Measurements from ENCODE around the gene FAM3D. TPM values are rescaled to one million over a fixed set of nuclear protein-coding genes. Genes with fewer than 3 reads are reported as not detected.

The FAM3D gene
- total RNA-seq, 1 experiment from 2014 or later: not detected

- CTCF ChIA-PET: no interaction called here
- Histone ChIP-seq H3K9me3 (ENCODE audit: low read depth, low read length, poor library complexity, severe bottlenecking) (no peaks in the 10 kb centered on the region), H3K27ac (ENCODE audit: low read depth, low read length, poor library complexity, severe bottlenecking) (no peak overlapping the region), H3K4me1 (ENCODE audit: insufficient read depth, low read length, poor library complexity, severe bottlenecking) (no peaks in the 10 kb centered on the region), H3K4me3 (ENCODE audit: low read depth, low read length, poor library complexity, severe bottlenecking) (no peak overlapping the region), H3K27me3 (replicated peaks; ENCODE audit: insufficient read depth, low read depth, low read length, poor library complexity) (no peaks in the 10 kb centered on the region), H3K36me3 (ENCODE audit: insufficient read depth, low read length, poor library complexity, severe bottlenecking) (no peaks in the 10 kb centered on the region)
- DNase-seq (ENCODE audit: low spot score): no peak
- POLR2A ChIA-PET (ENCODE audit: low non-redundant PET): no interaction called here
- BruUV-seq (replicated peaks): no TSS peak
- TF ChIP-seq CTCF (conservative IDR thresholded peaks at IDR 0.05; ENCODE audit: low read depth, low read length) (no peak), EZH2 (IDR thresholded peaks at IDR 0.05; ENCODE audit: borderline replicate concordance, low read depth, low read length, poor library complexity, severe bottlenecking) (no peak)
- intact Hi-C loops (cut with micrococcal nuclease; ENCODE audit: unreplicated experiment): no loop called here
Measured at GRCh38 chr3:58604031-58604430, 62.5 kb downstream of the FAM3D start.

DNA sequence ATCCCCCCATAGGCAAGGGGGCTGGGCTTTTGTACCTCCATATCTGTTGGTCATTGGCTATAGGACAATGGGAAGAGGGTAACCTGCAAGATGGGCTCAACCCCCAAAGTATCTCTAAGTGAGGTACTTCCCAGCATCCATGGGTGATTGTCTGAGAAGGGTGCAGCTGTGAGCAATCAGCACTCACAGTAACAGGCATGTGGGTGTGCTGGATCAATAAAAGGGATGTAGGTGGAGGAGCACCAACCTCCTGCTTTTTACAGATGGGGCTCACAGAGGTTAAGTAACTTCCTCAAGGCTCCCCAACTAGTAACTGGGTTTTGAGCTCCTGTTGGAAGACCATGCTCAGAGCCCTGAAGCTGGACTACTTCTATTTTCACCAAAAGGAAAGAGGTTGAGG lies 63.0 kb downstream of the FAM3D start:
- POLR2A ChIA-PET (ENCODE audit: low non-redundant PET): no interaction called here
- CTCF ChIA-PET: no interaction called here
- intact Hi-C loops (cut with micrococcal nuclease; ENCODE audit: unreplicated experiment): no loop called here

GRCh38 chr3:58597770-58598310 lies 68.7 kb downstream of the FAM3D start:
- Histone ChIP-seq H3K27ac (ENCODE audit: low read depth, low read length, poor library complexity, severe bottlenecking) (no peak overlapping the region), H3K36me3 (ENCODE audit: insufficient read depth, low read length, poor library complexity, severe bottlenecking) (no peaks in the 10 kb centered on the region), H3K27me3 (replicated peaks; ENCODE audit: insufficient read depth, low read depth, low read length, poor library complexity) (no peaks in the 10 kb centered on the region), H3K4me1 (ENCODE audit: insufficient read depth, low read length, poor library complexity, severe bottlenecking) (no peaks in the 10 kb centered on the region), H3K4me3 (ENCODE audit: low read depth, low read length, poor library complexity, severe bottlenecking) (no peak overlapping the region), H3K9me3 (ENCODE audit: low read depth, low read length, poor library complexity, severe bottlenecking) (no peaks in the 10 kb centered on the region)
- DNase-seq (ENCODE audit: low spot score): no peak
- intact Hi-C loops (cut with micrococcal nuclease; ENCODE audit: unreplicated experiment): no loop called here
- CTCF ChIA-PET: no interaction called here
- POLR2A ChIA-PET (ENCODE audit: low non-redundant PET): no interaction called here
- TF ChIP-seq CTCF (conservative IDR thresholded peaks at IDR 0.05; ENCODE audit: low read depth, low read length) (no peak), EZH2 (IDR thresholded peaks at IDR 0.05; ENCODE audit: borderline replicate concordance, low read depth, low read length, poor library complexity, severe bottlenecking) (no peak)
- no TSS peak for BruUV-seq (replicated peaks)

More for the DNA sequence above, 63.0 kb downstream of the FAM3D start:
- Histone ChIP-seq H3K4me1 (ENCODE audit: insufficient read depth, low read length, poor library complexity, severe bottlenecking) (no peaks in the 10 kb centered on the region), H3K27me3 (replicated peaks; ENCODE audit: insufficient read depth, low read depth, low read length, poor library complexity) (no peaks in the 10 kb centered on the region), H3K4me3 (ENCODE audit: low read depth, low read length, poor library complexity, severe bottlenecking) (no peak overlapping the region), H3K9me3 (ENCODE audit: low read depth, low read length, poor library complexity, severe bottlenecking) (no peaks in the 10 kb centered on the region), H3K27ac (ENCODE audit: low read depth, low read length, poor library complexity, severe bottlenecking) (no peak overlapping the region), H3K36me3 (ENCODE audit: insufficient read depth, low read length, poor library complexity, severe bottlenecking) (no peaks in the 10 kb centered on the region)
- no TSS peak for BruUV-seq (replicated peaks)
- DNase-seq (ENCODE audit: low spot score): no peak
- TF ChIP-seq EZH2 (IDR thresholded peaks at IDR 0.05; ENCODE audit: borderline replicate concordance, low read depth, low read length, poor library complexity, severe bottlenecking) (no peak), CTCF (conservative IDR thresholded peaks at IDR 0.05; ENCODE audit: low read depth, low read length) (no peak)
